GM12878 (cell line): Measurements from ENCODE around the gene ULK4.

Experiments
- BACH1 ChIP-seq: fragments of 450-650 bp; IDR thresholded peaks from 2 replicates; pipeline ENCODE4 v1.6.1; 2017; ENCODE audit warnings: mild to moderate bottlenecking, borderline replicate concordance
- POLR2AphosphoS5 ChIP-seq: IDR thresholded peaks from 2 replicates; pipeline ENCODE4 v1.6.1; 2011; ENCODE audit warnings: mild to moderate bottlenecking, low read length, inconsistent platforms
- RFX5 ChIP-seq: IDR thresholded peaks from 2 replicates; pipeline ENCODE4 v1.6.1; 2011; ENCODE audit warnings: low read depth, low read length, improper control_type of control experiment

GRCh38 chr3:41955192-41955591 is 6.7 kb downstream of the ULK4 start:
- no peak for TF ChIP-seq RFX5
- TF ChIP-seq POLR2AphosphoS5 = no peak
- TF ChIP-seq BACH1 = no peak
